Muscle layer of duodenum (tissue), 2 donors: ENCODE measurements around the gene VAV3.
"Not testable (repeated sequence)": the region's sequence is repeated elsewhere in the genome, so short reads cannot be mapped to it uniquely, and the experiment has no call there.

ENCODE experiments used
- H3K27ac ChIP-seq: one replicate; pipeline ENCODE4 v1.7.0; 2013; ENCODE audit warnings: mild to moderate bottlenecking, low read length
- H3K27me3 ChIP-seq: one replicate; pipeline ENCODE4 v1.7.0; 2013; ENCODE audit warnings: low read depth, mild to moderate bottlenecking, control low read depth, low read length
- H3K36me3 ChIP-seq, 2 donors: one replicate each; pipeline ENCODE4 v1.7.0; 2013; ENCODE audit warnings: low read length in 2 of 2, control low read depth in 1 of 2, mild to moderate bottlenecking in 1 of 2; ENCODE audit not compliant: insufficient read depth in 2 of 2, control insufficient read depth in 1 of 2
- H3K4me1 ChIP-seq, 2 donors: one replicate each; pipeline ENCODE4 v1.7.0; 2013; ENCODE audit warnings: low read length in 2 of 2, mild to moderate bottlenecking in 2 of 2, control low read depth in 1 of 2, moderate library complexity in 1 of 2; ENCODE audit not compliant: insufficient read depth in 2 of 2, control insufficient read depth in 1 of 2
- H3K4me3 ChIP-seq, 2 donors: one replicate each; pipeline ENCODE4 v1.7.0; 2013; ENCODE audit warnings: low read length in 2 of 2, low read depth in 1 of 2, mild to moderate bottlenecking in 1 of 2
- H3K9me3 ChIP-seq, 2 donors: one replicate each; pipeline ENCODE4 v1.7.0; 2013; ENCODE audit warnings: low read length in 2 of 2, control low read depth in 1 of 2, mild to moderate bottlenecking in 1 of 2; ENCODE audit not compliant: control insufficient read depth in 1 of 2
- donor health status: healthy.

The VAV3 gene

GRCh38 chr1:107657356-107657755, 307.6 kb downstream of the VAV3 start:
- H3K9me3 ChIP-seq: no peaks in the 10 kb centered on the region
- no peaks in the 10 kb centered on the region for H3K27me3 ChIP-seq
- no peak overlapping the region for H3K4me3 ChIP-seq

GRCh38 chr1:107653765-107654164, 311.2 kb downstream of the VAV3 start:
- H3K27me3 ChIP-seq: no peaks in the 10 kb centered on the region
- H3K36me3 ChIP-seq: no peaks in the 10 kb centered on the region
- no peak overlapping the region for H3K27ac ChIP-seq
- H3K9me3 ChIP-seq: no peaks in the 10 kb centered on the region
- H3K4me1 ChIP-seq: no peaks in the 10 kb centered on the region
- H3K4me3 ChIP-seq: no peak overlapping the region

More at GRCh38 chr1:107657356-107657755, 307.6 kb downstream of the VAV3 start:
- no peaks in the 10 kb centered on the region for H3K4me1 ChIP-seq
- H3K27ac ChIP-seq: no peak overlapping the region
- no peaks in the 10 kb centered on the region for H3K36me3 ChIP-seq

GRCh38 chr1:107653005-107653404, 312.0 kb downstream of the VAV3 start:
- H3K4me3 ChIP-seq: no peak overlapping the region
- no peaks in the 10 kb centered on the region for H3K9me3 ChIP-seq
- no peaks in the 10 kb centered on the region for H3K27me3 ChIP-seq
- no peaks in the 10 kb centered on the region for H3K36me3 ChIP-seq
- no peaks in the 10 kb centered on the region for H3K4me1 ChIP-seq
- H3K27ac ChIP-seq: no peak overlapping the region

GRCh38 chr1:107650825-107651224, 314.2 kb downstream of the VAV3 start:
- not testable (repeated sequence) for H3K4me3 ChIP-seq, H3K36me3 ChIP-seq, H3K9me3 ChIP-seq, H3K27me3 ChIP-seq, H3K27ac ChIP-seq, H3K4me1 ChIP-seq

GRCh38 chr1:107649023-107649422, 316.0 kb downstream of the VAV3 start:
- H3K27me3 ChIP-seq: no peaks in the 10 kb centered on the region
- no peak overlapping the region for H3K27ac ChIP-seq
- no peaks in the 10 kb centered on the region for H3K4me1 ChIP-seq
- H3K4me3 ChIP-seq: no peak overlapping the region
- H3K9me3 ChIP-seq: no peaks in the 10 kb centered on the region
- H3K36me3 ChIP-seq: no peaks in the 10 kb centered on the region

- H3K27me3 ChIP-seq: no peaks in the 10 kb centered on the region
- H3K4me3 ChIP-seq: no peak overlapping the region
- no peaks in the 10 kb centered on the region for H3K36me3 ChIP-seq
- no peaks in the 10 kb centered on the region for H3K4me1 ChIP-seq
- no peaks in the 10 kb centered on the region for H3K9me3 ChIP-seq
- H3K27ac ChIP-seq: no peak overlapping the region
Observed at GRCh38 chr1:107648071-107648470, 316.9 kb downstream of the VAV3 start.

- no peak overlapping the region for H3K27ac ChIP-seq
- no peak overlapping the region for H3K4me3 ChIP-seq
- no peaks in the 10 kb centered on the region for H3K36me3 ChIP-seq
- H3K27me3 ChIP-seq: no peaks in the 10 kb centered on the region
- H3K9me3 ChIP-seq: no peaks in the 10 kb centered on the region
- H3K4me1 ChIP-seq: no peaks in the 10 kb centered on the region
Observed at GRCh38 chr1:107647012-107647411, 318.0 kb downstream of the VAV3 start.

- Histone ChIP-seq H3K4me3 (no peak overlapping the region), H3K27me3 (no peaks in the 10 kb centered on the region), H3K9me3 (no peaks in the 10 kb centered on the region), H3K4me1 (no peaks in the 10 kb centered on the region), H3K27ac (no peak overlapping the region), H3K36me3 (no peaks in the 10 kb centered on the region)
Observed at GRCh38 chr1:107643766-107644165, 321.2 kb downstream of the VAV3 start.

GRCh38 chr1:107640207-107640606, 324.8 kb downstream of the VAV3 start:
- Histone ChIP-seq H3K9me3 (no peaks in the 10 kb centered on the region), H3K4me3 (no peak overlapping the region), H3K36me3 (no peaks in the 10 kb centered on the region), H3K27ac (no peak overlapping the region), H3K4me1 (no peaks in the 10 kb centered on the region), H3K27me3 (no peaks in the 10 kb centered on the region)

- H3K4me3 ChIP-seq: no peak overlapping the region
- no peaks in the 10 kb centered on the region for H3K9me3 ChIP-seq
- no peaks in the 10 kb centered on the region for H3K27me3 ChIP-seq
- H3K4me1 ChIP-seq: no peaks in the 10 kb centered on the region
- H3K27ac ChIP-seq: no peak overlapping the region
- H3K36me3 ChIP-seq: no peaks in the 10 kb centered on the region
Observed at GRCh38 chr1:107637101-107637500, 327.9 kb downstream of the VAV3 start.

- H3K27me3 ChIP-seq: no peaks in the 10 kb centered on the region
Observed at GRCh38 chr1:107633596-107633995, 331.4 kb downstream of the VAV3 start.

GRCh38 chr1:107626073-107626796, 338.7 kb downstream of the VAV3 start:
- no peak overlapping the region for H3K27ac ChIP-seq
- no peaks in the 10 kb centered on the region for H3K27me3 ChIP-seq
- no peak overlapping the region for H3K4me3 ChIP-seq
- no peaks in the 10 kb centered on the region for H3K4me1 ChIP-seq
- no peaks in the 10 kb centered on the region for H3K36me3 ChIP-seq
- no peaks in the 10 kb centered on the region for H3K9me3 ChIP-seq

More at GRCh38 chr1:107633596-107633995, 331.4 kb downstream of the VAV3 start:
- Histone ChIP-seq H3K36me3 (no peaks in the 10 kb centered on the region), H3K4me3 (no peak overlapping the region), H3K4me1 (no peaks in the 10 kb centered on the region), H3K9me3 (no peaks in the 10 kb centered on the region), H3K27ac (no peak overlapping the region)
